ENCODE data around the gene KCNMA1.

DNA sequence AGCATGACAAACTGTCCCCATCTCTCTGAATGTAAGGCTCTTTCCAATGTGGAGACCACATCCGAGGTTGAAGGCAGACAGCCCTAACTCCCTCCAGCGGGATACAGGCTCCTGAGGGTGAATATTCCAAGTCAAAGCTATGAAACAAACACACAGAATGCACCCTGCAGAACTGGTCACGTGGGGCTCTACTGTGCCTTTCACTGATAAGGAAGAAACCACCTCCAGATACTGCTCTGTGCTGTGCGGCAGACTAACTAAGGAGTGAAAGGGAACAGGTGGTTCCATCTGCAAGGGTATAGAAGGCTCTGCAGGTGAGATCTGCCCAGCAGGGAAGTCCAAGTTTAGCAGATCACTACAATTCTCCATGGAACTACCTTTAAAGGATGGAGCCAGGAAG lies 534.4 kb downstream of the KCNMA1 start:
- TF ChIP-seq, protein P1, sequence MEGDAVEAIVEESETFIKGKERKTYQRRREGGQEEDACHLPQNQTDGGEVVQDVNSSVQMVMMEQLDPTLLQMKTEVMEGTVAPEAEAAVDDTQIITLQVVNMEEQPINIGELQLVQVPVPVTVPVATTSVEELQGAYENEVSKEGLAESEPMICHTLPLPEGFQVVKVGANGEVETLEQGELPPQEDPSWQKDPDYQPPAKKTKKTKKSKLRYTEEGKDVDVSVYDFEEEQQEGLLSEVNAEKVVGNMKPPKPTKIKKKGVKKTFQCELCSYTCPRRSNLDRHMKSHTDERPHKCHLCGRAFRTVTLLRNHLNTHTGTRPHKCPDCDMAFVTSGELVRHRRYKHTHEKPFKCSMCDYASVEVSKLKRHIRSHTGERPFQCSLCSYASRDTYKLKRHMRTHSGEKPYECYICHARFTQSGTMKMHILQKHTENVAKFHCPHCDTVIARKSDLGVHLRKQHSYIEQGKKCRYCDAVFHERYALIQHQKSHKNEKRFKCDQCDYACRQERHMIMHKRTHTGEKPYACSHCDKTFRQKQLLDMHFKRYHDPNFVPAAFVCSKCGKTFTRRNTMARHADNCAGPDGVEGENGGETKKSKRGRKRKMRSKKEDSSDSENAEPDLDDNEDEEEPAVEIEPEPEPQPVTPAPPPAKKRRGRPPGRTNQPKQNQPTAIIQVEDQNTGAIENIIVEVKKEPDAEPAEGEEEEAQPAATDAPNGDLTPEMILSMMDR (conservative IDR thresholded peaks at IDR 0.05; ENCODE audit: low read depth, low read length): no peak
- TF ChIP-seq EZH2 (IDR thresholded peaks at IDR 0.05; ENCODE audit: low read length, unreplicated experiment): no peak
- TF ChIP-seq EZH2phosphoT487 (IDR thresholded peaks at IDR 0.05; ENCODE audit: borderline replicate concordance, low read length): no peak

Measured in PC-3 (cell line).